Measurements from ENCODE around the gene SUGCT.
"Not testable (repeated sequence)": the region's sequence is repeated elsewhere in the genome, so short reads cannot be mapped to it uniquely, and the experiment has no call there.

The SUGCT gene

GRCh38 chr7:40580776-40581175, 446.0 kb downstream of the SUGCT start:
- DNase-seq (ENCODE audit: low read depth) = no peak

DNA sequence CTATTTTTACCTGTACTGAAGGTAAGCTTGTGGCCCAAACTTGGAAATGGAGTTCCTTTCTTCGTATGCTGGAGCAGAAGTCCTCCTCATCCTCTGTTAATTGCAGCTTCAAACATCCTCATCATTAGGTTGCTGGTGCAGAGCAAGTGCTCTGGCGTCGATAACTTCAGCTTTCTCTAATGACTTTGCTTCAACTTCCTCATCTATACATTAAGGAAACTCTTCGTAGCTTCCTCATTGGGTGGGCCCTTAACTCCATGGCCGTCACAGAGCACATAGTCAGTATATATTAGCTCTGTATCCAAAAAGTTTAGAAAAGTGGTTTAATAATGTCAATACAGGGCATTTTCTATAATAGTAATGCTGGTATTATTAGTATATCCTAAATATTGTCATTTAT, 447.7 kb downstream of the SUGCT start:
- no peak for DNase-seq (ENCODE audit: low read depth)

DNA sequence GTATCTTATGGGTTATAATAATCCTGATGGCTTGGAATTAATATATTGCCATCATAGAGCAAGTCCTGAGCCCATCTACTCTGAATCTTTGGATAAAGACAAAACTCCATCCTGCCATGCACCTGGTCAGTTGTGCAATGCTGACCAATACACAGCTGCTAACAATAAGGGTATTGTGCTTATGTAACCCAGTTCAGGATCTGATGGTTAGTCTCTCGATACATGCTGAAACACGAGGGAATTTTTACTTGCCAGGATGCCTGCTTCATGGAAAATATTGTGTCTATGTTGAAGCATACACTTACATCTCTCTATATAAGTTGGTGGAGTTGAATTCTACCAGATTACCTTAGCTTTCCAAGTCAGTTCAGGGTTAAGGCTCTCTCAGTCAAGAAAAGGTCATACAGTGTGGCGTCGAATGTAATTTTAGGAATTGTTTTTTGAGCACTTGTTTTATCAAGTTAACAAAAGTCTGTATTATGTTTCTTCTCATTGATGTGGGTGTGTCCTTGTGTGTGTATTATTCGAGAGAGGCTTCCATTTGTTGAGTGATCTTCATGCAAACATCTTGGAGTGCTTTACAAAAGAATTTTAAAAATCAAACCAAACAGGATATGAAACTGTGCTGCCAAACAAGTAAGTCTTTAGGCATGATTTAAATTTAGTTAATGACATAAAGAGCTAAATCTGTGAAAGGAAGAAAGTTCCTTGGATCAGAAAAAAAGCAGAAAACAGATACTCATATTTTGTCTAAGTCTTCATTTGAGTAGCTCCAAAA, 449.1 kb downstream of the SUGCT start:
- DNase-seq (ENCODE audit: low read depth) = peak; percentile 10

GRCh38 chr7:40584667-40585433, 450.0 kb downstream of the SUGCT start:
- DNase-seq (ENCODE audit: low read depth) = no peak

DNA sequence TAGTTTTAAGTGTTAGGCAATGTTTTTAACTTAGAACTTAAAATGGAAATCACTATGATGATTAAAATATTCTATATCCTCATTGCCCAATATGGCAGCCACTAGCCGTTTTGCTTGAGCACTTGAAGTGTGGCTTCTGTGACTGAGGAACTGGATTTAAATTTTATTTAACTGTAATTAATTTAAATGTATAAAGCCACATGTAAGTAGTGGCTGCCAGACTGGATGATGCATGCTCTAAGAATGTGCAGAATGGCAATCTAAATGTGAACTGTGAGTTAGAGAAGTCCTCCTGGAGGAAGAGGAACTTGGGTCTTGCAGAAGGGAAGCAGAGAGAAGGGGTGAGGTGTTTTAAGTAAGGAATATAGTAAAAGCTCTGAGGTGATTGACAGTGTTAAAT, 451.4 kb downstream of the SUGCT start:
- DNase-seq (ENCODE audit: low read depth) = peak; percentile 22

- DNase-seq (ENCODE audit: low read depth) = no peak
Observed at GRCh38 chr7:40587419-40587818, 452.6 kb downstream of the SUGCT start.

DNA sequence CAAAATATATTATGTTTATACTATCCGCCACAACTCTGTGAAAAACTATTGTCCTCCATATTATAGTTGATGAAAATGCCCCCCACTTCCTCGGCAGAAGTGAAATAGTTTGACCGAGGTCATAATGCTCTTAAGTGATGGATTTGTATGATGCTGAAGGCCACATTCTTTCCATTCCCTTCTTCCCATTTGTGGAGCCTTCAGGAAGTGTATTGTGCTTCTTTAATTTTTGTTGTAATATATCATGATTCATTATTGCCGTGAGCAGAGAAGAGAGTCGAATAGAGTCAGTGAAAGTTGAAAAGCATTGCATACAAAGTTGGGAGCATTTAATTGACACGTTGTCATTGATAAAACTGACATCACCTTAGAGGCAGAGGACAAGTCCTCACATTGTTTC, 460.3 kb downstream of the SUGCT start:
- no peak for DNase-seq (ENCODE audit: low read depth)

DNA sequence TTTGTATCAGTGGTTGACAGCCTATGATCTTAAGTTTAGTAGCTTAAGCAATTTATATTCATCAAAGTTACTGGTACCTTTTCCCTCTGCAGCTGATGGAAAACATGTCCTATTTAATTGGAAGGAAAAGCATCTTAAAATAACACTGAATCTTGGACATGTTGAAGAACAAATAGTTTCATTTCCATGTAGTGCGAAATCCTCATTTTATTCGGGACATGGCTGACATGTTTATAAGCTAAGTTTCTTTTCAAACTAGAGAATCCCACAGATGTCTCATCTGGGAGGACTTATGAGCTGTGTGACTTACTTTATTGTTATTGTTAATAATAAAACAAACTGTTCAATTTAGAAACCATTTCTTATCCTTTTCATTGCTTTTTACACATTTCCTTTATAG, 461.0 kb downstream of the SUGCT start:
- no peak for DNase-seq (ENCODE audit: low read depth)

DNA sequence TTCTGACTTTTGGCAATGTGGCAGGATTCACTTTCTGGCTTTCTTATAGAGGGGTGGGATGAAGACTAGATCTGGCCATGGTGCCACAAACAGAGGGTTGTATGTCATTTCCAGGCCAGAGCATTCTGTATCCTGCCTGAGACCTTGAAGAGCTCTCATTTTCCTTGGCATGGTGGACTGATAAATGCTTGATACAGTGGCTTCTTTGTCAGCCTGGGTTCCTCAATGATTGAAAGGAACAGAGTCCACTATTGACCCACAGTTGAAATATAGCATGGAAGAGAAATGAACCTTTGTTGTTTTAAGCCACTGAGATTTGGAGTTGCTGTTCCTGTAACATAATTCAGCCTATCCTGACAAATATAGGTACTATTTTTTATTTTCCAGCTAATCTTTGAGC, 462.7 kb downstream of the SUGCT start:
- DNase-seq (ENCODE audit: low read depth) = no peak

DNA sequence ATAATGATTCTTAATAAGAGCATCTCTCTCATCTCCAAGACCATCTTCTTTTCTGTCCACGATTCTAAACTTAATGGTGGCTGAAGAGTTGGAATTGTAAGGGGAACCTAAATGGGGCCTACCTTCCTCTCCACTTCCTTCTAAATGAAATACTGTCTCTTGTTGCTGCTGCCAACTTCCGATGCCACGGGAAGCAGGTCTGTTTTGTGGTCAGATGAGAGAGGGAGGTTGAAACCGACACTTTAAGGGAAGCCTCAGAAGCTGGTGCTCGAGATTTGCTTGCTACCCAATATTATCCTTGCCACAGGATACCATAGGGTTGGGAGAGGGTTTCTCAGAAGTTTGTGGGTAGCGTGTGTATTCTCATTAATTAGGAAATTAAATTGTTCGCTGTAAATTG, 464.1 kb downstream of the SUGCT start:
- DNase-seq (ENCODE audit: low read depth) = no peak

GRCh38 chr7:40599836-40600235, 465.0 kb downstream of the SUGCT start:
- no peak for DNase-seq (ENCODE audit: low read depth)

GRCh38 chr7:40602351-40602750, 467.5 kb downstream of the SUGCT start:
- DNase-seq (ENCODE audit: low read depth) = not testable (repeated sequence)

GRCh38 chr7:40604601-40605438, 470.0 kb downstream of the SUGCT start:
- DNase-seq (ENCODE audit: low read depth) = peak; percentile 26

- DNase-seq (ENCODE audit: low read depth) = peak; percentile 18
Observed at GRCh38 chr7:40608321-40609075, 473.7 kb downstream of the SUGCT start.

GRCh38 chr7:40610461-40610860, 475.7 kb downstream of the SUGCT start:
- DNase-seq (ENCODE audit: low read depth) = no peak

DNA sequence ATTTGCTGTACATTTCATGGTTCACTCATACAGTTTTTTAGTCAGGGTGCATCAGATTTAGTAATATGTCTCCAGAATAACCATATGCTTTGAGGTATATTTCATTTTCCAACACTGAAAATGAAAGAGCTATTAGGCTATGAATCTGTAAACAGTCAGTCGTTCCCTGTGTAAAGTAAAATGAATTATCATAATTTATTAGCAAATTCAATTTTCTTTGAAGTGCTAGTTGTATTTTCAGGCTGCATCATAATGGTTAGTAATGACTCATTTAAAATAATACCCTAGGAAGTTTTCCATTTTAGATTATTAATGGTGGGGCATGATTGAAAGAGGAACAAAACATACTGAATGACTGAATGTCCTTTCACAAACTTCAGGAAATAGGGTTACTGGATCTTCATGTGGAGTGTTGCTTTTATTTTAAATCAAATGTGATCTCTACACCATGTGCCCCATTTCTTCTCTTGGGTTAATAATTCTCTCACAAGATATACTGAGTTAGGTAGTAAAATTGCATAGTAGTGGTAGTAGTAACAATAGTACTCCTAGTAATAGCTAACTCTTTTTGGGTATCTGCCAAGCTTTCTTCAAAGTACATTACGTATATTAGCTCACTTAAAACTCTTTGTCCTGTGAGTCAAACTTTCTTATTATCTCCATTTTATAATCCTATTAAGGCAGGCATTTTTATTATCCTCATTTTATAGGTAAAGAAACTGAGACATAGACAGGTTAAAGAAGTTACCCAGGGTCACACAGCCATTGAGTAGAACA, 476.5 kb downstream of the SUGCT start:
- no peak for DNase-seq (ENCODE audit: low read depth)

- no peak for DNase-seq (ENCODE audit: low read depth)
Observed at GRCh38 chr7:40612298-40612697, 477.5 kb downstream of the SUGCT start.

DNA sequence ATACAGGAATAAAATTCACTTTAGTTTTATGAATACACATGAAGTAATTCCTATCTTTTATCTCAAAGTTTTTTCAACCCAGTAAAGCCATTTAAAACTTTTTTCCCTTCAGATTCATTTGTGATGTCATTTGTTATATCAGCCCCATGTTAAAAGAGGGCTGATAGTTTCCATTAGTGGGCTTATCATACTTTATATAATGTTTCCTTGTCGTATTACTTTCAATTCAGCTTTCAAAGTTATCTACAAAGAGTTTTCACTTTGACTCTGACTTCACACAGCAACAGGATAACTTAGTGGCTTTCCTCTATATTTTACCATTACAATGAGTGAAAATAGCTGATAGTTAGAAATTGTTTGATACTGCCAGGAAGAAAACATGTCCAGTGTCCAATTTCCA, 484.8 kb downstream of the SUGCT start:
- DNase-seq (ENCODE audit: low read depth) = no peak

DNA sequence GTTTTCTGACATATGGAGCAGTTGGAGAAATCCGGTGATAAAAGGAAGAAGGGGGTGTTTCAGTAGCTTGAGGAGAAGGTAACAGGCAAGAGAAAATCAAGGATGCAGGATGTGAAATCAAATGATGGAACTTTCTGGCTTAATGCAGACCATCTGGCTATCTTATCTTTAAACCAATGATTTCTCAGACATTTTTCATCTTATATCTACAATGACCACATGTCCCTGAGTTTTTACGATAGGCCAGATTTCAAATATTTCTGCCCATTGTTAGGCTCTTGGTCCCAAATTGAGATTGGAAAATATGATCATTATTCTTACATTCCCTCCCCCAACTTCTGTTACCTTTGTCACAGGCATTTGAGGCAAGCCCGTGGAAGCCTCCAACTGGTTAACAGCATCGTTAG, 486.8 kb downstream of the SUGCT start:
- no peak for DNase-seq (ENCODE audit: low read depth)

GRCh38 chr7:40622941-40623501, 488.2 kb downstream of the SUGCT start:
- no peak for DNase-seq (ENCODE audit: low read depth)

- DNase-seq (ENCODE audit: low read depth) = no peak
Observed at GRCh38 chr7:40623863-40624262, 489.1 kb downstream of the SUGCT start.
